IMR-90 (cell line): ENCODE results near the gene C16orf96. TPM values are rescaled to one million over a fixed set of nuclear protein-coding genes. Genes with fewer than 3 reads are reported as not detected.
A peak's percentile ranks its signal among the peaks of the same experiment; 100 is the strongest.

Experiments used
- ATAC-seq: fragments of 200-7000 bp; cut with Tn5 transposase; 2 replicates; pipeline ENCODE4 v1.9.1; 2020; ENCODE audit warnings: low read depth, mild to moderate bottlenecking, moderate library complexity
- BruUV-seq: library from RNA; stranded (reverse); fragments of 400-500 nt; replicated peaks from 2 replicates; lab custom pipeline; 2021; lab: Mats Ljungman, UMichigan
- CTCF ChIA-PET: fragments of 300-600 bp; formaldehyde crosslinking; extraction: SDS; loops from one replicate; lab custom pipeline; 2021; ENCODE audit warnings: antibody characterized with exemption; lab: Yijun Ruan, JAX
- POLR2A ChIA-PET: fragments of 300-600 bp; sonication (Branson Sonifier 250); formaldehyde crosslinking; loops from one replicate; lab custom pipeline; 2022; ENCODE audit warnings: antibody characterized with exemption; ENCODE audit not compliant: unreplicated experiment; lab: Charles Lee
- DNase-seq: peaks from one replicate; pipeline ENCODE4 v3.0.0; 2013
- H2AFZ ChIP-seq: replicated peaks from 2 replicates; pipeline ENCODE3; 2013; ENCODE audit warnings: low read length, mild to moderate bottlenecking; ENCODE audit not compliant: poor library complexity
- H2AK5ac ChIP-seq: 2 replicates; pipeline ENCODE4 v1.6.1; 2013; ENCODE audit warnings: low read depth, low read length, inconsistent platforms
- H2AK9ac ChIP-seq: replicated peaks from 2 replicates; pipeline ENCODE3; 2013; ENCODE audit warnings: mild to moderate bottlenecking, low read depth, low read length, moderate library complexity; ENCODE audit not compliant: poor library complexity
- H2BK120ac ChIP-seq: 2 replicates; pipeline ENCODE4 v1.6.1; 2013; ENCODE audit warnings: low read depth, low read length, inconsistent platforms
- H2BK15ac ChIP-seq: 3 replicates; pipeline ENCODE4 v1.6.1; 2013; ENCODE audit warnings: low read depth, low read length, inconsistent platforms
- H2BK20ac ChIP-seq: 2 replicates; pipeline ENCODE4 v1.6.1; 2013; ENCODE audit warnings: low read depth, mild to moderate bottlenecking, inconsistent platforms, low read length, moderate library complexity
- H2BK5ac ChIP-seq: 2 replicates; pipeline ENCODE4 v1.6.1; 2013; ENCODE audit warnings: mild to moderate bottlenecking, low read depth, low read length, inconsistent platforms; ENCODE audit not compliant: poor library complexity, severe bottlenecking
- H3K14ac ChIP-seq: replicated peaks from 2 replicates; pipeline ENCODE4 v1.6.1; 2013; ENCODE audit warnings: low read depth, low read length, inconsistent platforms
- H3K18ac ChIP-seq: 2 replicates; pipeline ENCODE4 v1.6.1; 2013; ENCODE audit warnings: low read depth, low read length, control low read depth
- H3K23ac ChIP-seq: 2 replicates; pipeline ENCODE4 v1.6.1; 2013; ENCODE audit warnings: low read depth, low read length, inconsistent platforms
- H3K27ac ChIP-seq: 2 replicates; pipeline ENCODE4 v1.5.1; 2013; ENCODE audit warnings: mild to moderate bottlenecking, control low read depth, low read length; ENCODE audit not compliant: insufficient read depth
- H3K27me3 ChIP-seq: 2 replicates; pipeline ENCODE4 v1.6.1; 2013; ENCODE audit warnings: low read length; ENCODE audit not compliant: control insufficient read depth, insufficient read depth
- H3K36me3 ChIP-seq: 2 replicates; pipeline ENCODE4 v1.6.1; 2013; ENCODE audit warnings: low read length, mixed read lengths; ENCODE audit not compliant: control insufficient read depth, insufficient read depth
- H3K4ac ChIP-seq: 2 replicates; pipeline ENCODE4 v1.6.1; 2013; ENCODE audit warnings: low read depth, low read length, inconsistent platforms
- H3K4me1 ChIP-seq: 2 replicates; pipeline ENCODE4 v1.6.1; 2013; ENCODE audit warnings: low read length, mixed read lengths; ENCODE audit not compliant: control insufficient read depth, insufficient read depth
- H3K4me2 ChIP-seq: 2 replicates; pipeline ENCODE4 v1.6.1; 2013; ENCODE audit warnings: low read depth, mild to moderate bottlenecking, control low read depth, low read length, moderate library complexity
- H3K4me3 ChIP-seq: 2 replicates; pipeline ENCODE4 v1.5.1; 2013; ENCODE audit warnings: low read depth, mild to moderate bottlenecking, control low read depth, low read length, moderate library complexity; ENCODE audit not compliant: insufficient read depth
- H3K56ac ChIP-seq: 2 replicates; pipeline ENCODE4 v1.6.1; 2013; ENCODE audit warnings: low read length, inconsistent platforms; ENCODE audit not compliant: insufficient read depth; ENCODE audit errors: extremely low read depth
- H3K79me1 ChIP-seq, 2 experiments: 2 replicates each; pipeline ENCODE4 v1.6.1; 2013; ENCODE audit warnings: low read length in 2 of 2, inconsistent platforms in 1 of 2, low read depth in 1 of 2
- H3K9ac ChIP-seq: 2 replicates; pipeline ENCODE4 v1.6.1; 2013; ENCODE audit warnings: low read depth, low read length, control low read depth
- H3K9me1 ChIP-seq: 2 replicates; pipeline ENCODE4 v1.6.1; 2013; ENCODE audit warnings: low read length, inconsistent platforms; ENCODE audit not compliant: insufficient read depth
- H3K9me3 ChIP-seq: 2 replicates; pipeline ENCODE4 v1.6.1; 2013; ENCODE audit warnings: low read length; ENCODE audit not compliant: control insufficient read depth, insufficient read depth
- H4K20me1 ChIP-seq: 2 replicates; pipeline ENCODE4 v1.6.1; 2013; ENCODE audit warnings: low read length, inconsistent platforms; ENCODE audit not compliant: insufficient read depth
- H4K5ac ChIP-seq: 2 replicates; pipeline ENCODE4 v1.6.1; 2013; ENCODE audit warnings: mild to moderate bottlenecking, low read depth, low read length, control low read depth
- H4K8ac ChIP-seq, 2 experiments: 2 replicates each; pipeline ENCODE4 v1.6.1; 2013; ENCODE audit warnings: low read depth in 2 of 2, low read length in 2 of 2, control low read depth in 1 of 2, inconsistent platforms in 1 of 2
- H4K91ac ChIP-seq: 2 replicates; pipeline ENCODE4 v1.6.1; 2013; ENCODE audit warnings: low read depth, low read length, inconsistent platforms; ENCODE audit not compliant: insufficient read depth
- BHLHE40 ChIP-seq: fragments of 150-350 bp; IDR thresholded peaks from 2 replicates; pipeline ENCODE4 v1.6.1; 2016; ENCODE audit warnings: mild to moderate bottlenecking, low read depth, low read length
- CEBPB ChIP-seq: IDR thresholded peaks from 2 replicates; pipeline ENCODE4 v1.6.1; 2012; ENCODE audit warnings: low read depth, low read length, improper control_type of control experiment
- CHD1 ChIP-seq: IDR thresholded peaks from 2 replicates; pipeline ENCODE4 v1.6.1; 2012; ENCODE audit warnings: low read depth, low read length, improper control_type of control experiment
- FOS ChIP-seq: fragments of 150-350 bp; IDR thresholded peaks from 2 replicates; pipeline ENCODE4 v1.6.1; 2016; ENCODE audit warnings: low read depth, low read length
- MAFK ChIP-seq: IDR thresholded peaks from 2 replicates; pipeline ENCODE4 v1.6.1; 2012; ENCODE audit warnings: low read depth, low read length, improper control_type of control experiment
- MAZ ChIP-seq: IDR thresholded peaks from 2 replicates; pipeline ENCODE4 v1.6.1; 2012; ENCODE audit warnings: low read depth, mild to moderate bottlenecking, low read length, improper control_type of control experiment, moderate library complexity, borderline replicate concordance
- MXI1 ChIP-seq: IDR thresholded peaks from 2 replicates; pipeline ENCODE4 v1.6.1; 2012; ENCODE audit warnings: low read depth, mild to moderate bottlenecking, low read length, moderate library complexity, borderline replicate concordance
- POLR2A ChIP-seq: IDR thresholded peaks from 2 replicates; pipeline ENCODE4 v1.6.1; 2012; ENCODE audit warnings: mild to moderate bottlenecking, low read depth, low read length
- RAD21 ChIP-seq: IDR thresholded peaks from 2 replicates; pipeline ENCODE4 v1.6.1; 2012; ENCODE audit warnings: low read length, improper control_type of control experiment
- RCOR1 ChIP-seq: IDR thresholded peaks from 2 replicates; pipeline ENCODE4 v1.6.1; 2012; ENCODE audit warnings: mild to moderate bottlenecking, low read length, improper control_type of control experiment; ENCODE audit not compliant: insufficient replicate concordance
- RFX5 ChIP-seq: IDR thresholded peaks from 2 replicates; pipeline ENCODE4 v1.8.0; 2012; ENCODE audit warnings: low read depth, mild to moderate bottlenecking, low read length, moderate library complexity
- SMC3 ChIP-seq: fragments of 150-350 bp; IDR thresholded peaks from 2 replicates; pipeline ENCODE4 v1.6.1; 2016; ENCODE audit warnings: low read depth, mild to moderate bottlenecking, antibody characterized with exemption, low read length, moderate library complexity
- USF2 ChIP-seq: fragments of 150-350 bp; IDR thresholded peaks from 2 replicates; pipeline ENCODE4 v1.6.1; 2017; ENCODE audit warnings: mild to moderate bottlenecking, antibody characterized with exemption, low read length, low read depth
- WGBS, 2 experiments: methylation state at CpG; one replicate each; pipeline versions ENCODE4 v1.1.5 to v1.1.7; 2013; ENCODE audit warnings: missing lambda C conversion rate in 2 of 2; ENCODE audit not compliant: insufficient read length in 1 of 2; ENCODE audit errors: extremely low coverage in 2 of 2; 5-methylcytosine and 5-hydroxymethylcytosine counted together
- dilution Hi-C: fragments of 300-500 bp; cut with HindIII; formaldehyde crosslinking; loops from one replicate; pipeline ENCODE4 v1.14.3; 2018; ENCODE audit warnings: low sequenced_read_pairs; ENCODE audit not compliant: unreplicated experiment
- in situ Hi-C: fragments of 300-500 bp; cut with MboI; formaldehyde crosslinking; loops from 3 replicates; pipeline ENCODE4 v1.14.3; 2019; ENCODE audit warnings: low sequenced_read_pairs, inconsistent platforms, mixed read lengths
- intact Hi-C: fragments of 100-400 bp; cut with micrococcal nuclease; formaldehyde crosslinking; loops from 2 replicates; pipeline ENCODE4 v1.10.0; 2022
- polyA plus RNA-seq, 3 experiments: library from polyadenylated mRNA; depleted of rRNA; stranded (reverse); fragments of >200 nt; gene quantifications; 2 replicates each; pipeline ENCODE4 v1.2.3, GENCODE V29; 2012; ENCODE audit warnings: low replicate concordance in 1 of 3
- total RNA-seq: library from RNA; depleted of rRNA; stranded (reverse); fragments of >200 nt; gene quantifications from 2 replicates; pipeline ENCODE4 v1.2.3, GENCODE V29; 2012
- TF ChIP-seq, protein P1 (sequence below): fragments of 150-350 bp; IDR thresholded peaks from 2 replicates; pipeline ENCODE4 v1.6.1; 2016; ENCODE audit warnings: low read depth, mild to moderate bottlenecking, low read length, moderate library complexity, borderline replicate concordance
- TF ChIP-seq, protein P2 (sequence below): conservative IDR thresholded peaks from 2 replicates; pipeline ENCODE4 v1.5.1; 2012; ENCODE audit warnings: mild to moderate bottlenecking, low read depth, low read length, improper control_type of control experiment

Gene C16orf96
- total and polyA plus RNA-seq, 2 of the 4 experiments (the other 2 are of a cell fraction) = not detected

GRCh38 chr16:4550591-4550990 lies 5.5 kb upstream of the C16orf96 start:
- Histone ChIP-seq H2BK120ac (no peak overlapping the region), H3K4me2 (no peak overlapping the region), H3K79me1 (no peaks in the 10 kb centered on the region), H3K27me3 (peaks cover 33% of the 10 kb centered on the region), H2BK15ac (no peak overlapping the region), H4K5ac (no peak overlapping the region), H3K4ac (no peak overlapping the region), H2AK5ac (no peak overlapping the region), H4K91ac (no peak overlapping the region), H3K14ac (no peak overlapping the region), H3K9me3 (no peaks in the 10 kb centered on the region), H2AK9ac (no peak overlapping the region), H3K18ac (no peak overlapping the region), H4K20me1 (no peaks in the 10 kb centered on the region), H4K8ac (no peak overlapping the region), H2BK20ac (no peak overlapping the region), H3K9me1 (no peaks in the 10 kb centered on the region), H2BK5ac (no peak overlapping the region), H3K23ac (no peak overlapping the region), H3K4me3 (no peak overlapping the region), H3K4me1 (no peaks in the 10 kb centered on the region), H3K9ac (no peak overlapping the region), H3K36me3 (no peaks in the 10 kb centered on the region), H3K56ac (no peak overlapping the region), H2AFZ (peak overlapping the region; percentile 51), H3K27ac (no peak overlapping the region)
- intact Hi-C loops = no loop called here
- ATAC-seq = no peak
- BruUV-seq = no TSS peak
- in situ Hi-C loops = no loop called here
- TF ChIP-seq CHD1 (no peak), RAD21 (no peak), POLR2A (no peak), MAZ (no peak), BHLHE40 (no peak), FOS (no peak), RFX5 (no peak), USF2 (no peak), MXI1 (no peak), RCOR1 (no peak), SMC3 (no peak), CEBPB (no peak), MAFK (no peak)
- TF ChIP-seq, protein P1, sequence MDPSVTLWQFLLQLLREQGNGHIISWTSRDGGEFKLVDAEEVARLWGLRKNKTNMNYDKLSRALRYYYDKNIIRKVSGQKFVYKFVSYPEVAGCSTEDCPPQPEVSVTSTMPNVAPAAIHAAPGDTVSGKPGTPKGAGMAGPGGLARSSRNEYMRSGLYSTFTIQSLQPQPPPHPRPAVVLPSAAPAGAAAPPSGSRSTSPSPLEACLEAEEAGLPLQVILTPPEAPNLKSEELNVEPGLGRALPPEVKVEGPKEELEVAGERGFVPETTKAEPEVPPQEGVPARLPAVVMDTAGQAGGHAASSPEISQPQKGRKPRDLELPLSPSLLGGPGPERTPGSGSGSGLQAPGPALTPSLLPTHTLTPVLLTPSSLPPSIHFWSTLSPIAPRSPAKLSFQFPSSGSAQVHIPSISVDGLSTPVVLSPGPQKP = no peak
- TF ChIP-seq, protein P2, sequence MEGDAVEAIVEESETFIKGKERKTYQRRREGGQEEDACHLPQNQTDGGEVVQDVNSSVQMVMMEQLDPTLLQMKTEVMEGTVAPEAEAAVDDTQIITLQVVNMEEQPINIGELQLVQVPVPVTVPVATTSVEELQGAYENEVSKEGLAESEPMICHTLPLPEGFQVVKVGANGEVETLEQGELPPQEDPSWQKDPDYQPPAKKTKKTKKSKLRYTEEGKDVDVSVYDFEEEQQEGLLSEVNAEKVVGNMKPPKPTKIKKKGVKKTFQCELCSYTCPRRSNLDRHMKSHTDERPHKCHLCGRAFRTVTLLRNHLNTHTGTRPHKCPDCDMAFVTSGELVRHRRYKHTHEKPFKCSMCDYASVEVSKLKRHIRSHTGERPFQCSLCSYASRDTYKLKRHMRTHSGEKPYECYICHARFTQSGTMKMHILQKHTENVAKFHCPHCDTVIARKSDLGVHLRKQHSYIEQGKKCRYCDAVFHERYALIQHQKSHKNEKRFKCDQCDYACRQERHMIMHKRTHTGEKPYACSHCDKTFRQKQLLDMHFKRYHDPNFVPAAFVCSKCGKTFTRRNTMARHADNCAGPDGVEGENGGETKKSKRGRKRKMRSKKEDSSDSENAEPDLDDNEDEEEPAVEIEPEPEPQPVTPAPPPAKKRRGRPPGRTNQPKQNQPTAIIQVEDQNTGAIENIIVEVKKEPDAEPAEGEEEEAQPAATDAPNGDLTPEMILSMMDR = no peak
- ChIA-PET CTCF (no interaction called here), POLR2A (no interaction called here)
- dilution Hi-C loops = no loop called here
- no peak for DNase-seq
- 10% methylated on average over 2 of the region's 4 CpGs; no CpG with 5 or more reads in 1 of the 2 experiments for WGBS, 2 experiments
